SK-N-SH (cell line): ENCODE results near the gene ATAD3B. TPM values are rescaled to one million over a fixed set of nuclear protein-coding genes. Genes with fewer than 3 reads are reported as not detected.
"Not testable (repeated sequence)": the region's sequence is repeated elsewhere in the genome, so short reads cannot be mapped to it uniquely, and the experiment has no call there.

Experiments used
- CTCF ChIA-PET: fragments of 300-600, 350-600 bp; formaldehyde crosslinking; extraction: SDS; loops from one replicate; lab custom pipeline; 2021; lab: Yijun Ruan, JAX
- POLR2A ChIA-PET: fragments of 350-600 bp; sonication (Branson Sonifier 250); formaldehyde crosslinking; extraction: SDS; loops from one replicate; lab custom pipeline; 2020; ENCODE audit warnings: antibody characterized with exemption, inconsistent platforms; lab: Yijun Ruan, JAX
- DNase-seq: peaks from one replicate; pipeline ENCODE4 v3.0.0; 2012
- H2AFZ ChIP-seq: fragments of 200-600 bp; sonication (generic); 2 replicates; pipeline ENCODE4 v1.8.1; 2016; ENCODE audit warnings: antibody characterized with exemption, mild to moderate bottlenecking, low read depth
- H3F3A ChIP-seq: fragments of 200-600 bp; sonication (generic); replicated peaks from 2 replicates; pipeline ENCODE3; 2016; ENCODE audit warnings: antibody characterized with exemption, mild to moderate bottlenecking; ENCODE audit not compliant: insufficient read depth
- H3K27ac ChIP-seq, 2 experiments: fragments of 200-500 bp in 1 of 2; fragments of 200-600 bp in 1 of 2; sonication (Bioruptor generic) in 1 of 2; sonication (generic), shearing (Covaris generic) in 1 of 2; 2 replicates each; pipeline versions ENCODE4 v1.5.1 to v1.6.1; 2014 to 2016; ENCODE audit warnings: low read depth in 2 of 2, inconsistent platforms in 1 of 2, low read length in 1 of 2, mild to moderate bottlenecking in 1 of 2, mixed read lengths in 1 of 2
- H3K27me3 ChIP-seq: fragments of 200-600 bp; sonication (generic), shearing (Covaris generic); 2 replicates; pipeline ENCODE4 v1.6.1; 2016; ENCODE audit warnings: mixed run types; ENCODE audit not compliant: insufficient read depth
- H3K36me3 ChIP-seq, 2 experiments: fragments of 200-500 bp in 1 of 2; fragments of 200-600 bp in 1 of 2; sonication (Bioruptor generic) in 1 of 2; sonication (generic) in 1 of 2; replicated peaks in 1 of 2; 2 replicates each; pipeline versions ENCODE3 to v1.5.1; 2014 to 2016; ENCODE audit warnings: low read length in 1 of 2, mild to moderate bottlenecking in 1 of 2; ENCODE audit not compliant: insufficient read depth in 2 of 2, control insufficient read depth in 1 of 2
- H3K4me1 ChIP-seq, 2 experiments: fragments of 200-500 bp in 1 of 2; fragments of 200-600 bp in 1 of 2; sonication (Bioruptor generic) in 1 of 2; sonication (generic), shearing (Covaris generic) in 1 of 2; 2 replicates each; pipeline versions ENCODE4 v1.5.1 to v1.6.1; 2014 to 2016; ENCODE audit warnings: low read depth in 1 of 2, low read length in 1 of 2, mixed run types in 1 of 2; ENCODE audit not compliant: insufficient read depth in 2 of 2, control insufficient read depth in 1 of 2
- H3K4me2 ChIP-seq: fragments of 200-600 bp; sonication (generic), shearing (Covaris generic); 2 replicates; pipeline ENCODE4 v1.6.1; 2017; ENCODE audit warnings: mixed run types
- H3K4me3 ChIP-seq, 2 experiments: fragments of 200-500 bp in 1 of 2; fragments of 200-600 bp in 1 of 2; sonication (Bioruptor generic) in 1 of 2; sonication (generic), shearing (Covaris generic) in 1 of 2; 2 replicates each; pipeline versions ENCODE4 v1.5.1 to v1.8.1; 2014 to 2016; ENCODE audit warnings: low read depth in 2 of 2, inconsistent platforms in 1 of 2, low read length in 1 of 2, mild to moderate bottlenecking in 1 of 2, mixed read lengths in 1 of 2, moderate library complexity in 1 of 2
- H3K79me2 ChIP-seq: fragments of 200-600 bp; sonication (generic); 2 replicates; pipeline ENCODE4 v1.8.1; 2017; ENCODE audit warnings: mild to moderate bottlenecking; ENCODE audit not compliant: insufficient read depth
- H3K9ac ChIP-seq: fragments of 200-600 bp; sonication (generic); 2 replicates; pipeline ENCODE4 v1.6.1; 2017; ENCODE audit warnings: mixed run types
- H3K9me2 ChIP-seq: fragments of 200-600 bp; sonication (generic); 2 replicates; pipeline ENCODE4 v1.6.1; 2017; ENCODE audit warnings: mixed run types
- H3K9me3 ChIP-seq: fragments of 200-600 bp; sonication (generic); 2 replicates; pipeline ENCODE4 v1.6.1; 2017; ENCODE audit warnings: mixed run types, mild to moderate bottlenecking, moderate library complexity
- H4K20me1 ChIP-seq: fragments of 200-600 bp; sonication (generic); 2 replicates; pipeline ENCODE4 v1.6.1; 2017; ENCODE audit warnings: mild to moderate bottlenecking, mixed run types; ENCODE audit not compliant: insufficient read depth
- FOXJ3 ChIP-seq: sonication (generic); formaldehyde crosslinking; IDR thresholded peaks from 2 replicates; pipeline ENCODE4 v1.5.1; 2020; ENCODE audit warnings: mild to moderate bottlenecking, missing genetic modification reagents
- MAX ChIP-seq: IDR thresholded peaks from 2 replicates; pipeline ENCODE4 v1.4.0; 2012; ENCODE audit warnings: low read depth
- POLR2AphosphoS5 ChIP-seq: IDR thresholded peaks from 2 replicates; pipeline ENCODE4 v1.6.1; 2012; ENCODE audit warnings: low read depth, low read length
- RAD21 ChIP-seq: IDR thresholded peaks from 2 replicates; pipeline ENCODE4 v1.6.1; 2012; ENCODE audit warnings: mild to moderate bottlenecking, low read length
- RCOR1 ChIP-seq: fragments of 150-350 bp; IDR thresholded peaks from 2 replicates; pipeline ENCODE4 v1.6.1; 2017; ENCODE audit warnings: antibody characterized with exemption, low read length
- REST ChIP-seq: IDR thresholded peaks from 2 replicates; pipeline ENCODE4 v1.6.1; 2012; ENCODE audit warnings: mild to moderate bottlenecking, low read depth, low read length, moderate library complexity
- TAF1 ChIP-seq: IDR thresholded peaks from 2 replicates; pipeline ENCODE4 v1.6.1; 2012; ENCODE audit warnings: low read depth, mild to moderate bottlenecking, low read length, moderate library complexity, borderline replicate concordance
- WGBS: methylation state at CpG from one replicate; pipeline ENCODE4 v1.1.6; 2017; ENCODE audit warnings: low lambda C conversion rate; 5-methylcytosine and 5-hydroxymethylcytosine counted together
- polyA plus RNA-seq, 3 experiments: library from polyadenylated mRNA; depleted of rRNA; stranded (reverse); fragments of >200 nt; gene quantifications; 2 replicates each; pipeline ENCODE4 v1.2.3, GENCODE V29; 2012
- TF ChIP-seq, protein P1 (sequence below): IDR thresholded peaks from 2 replicates; pipeline ENCODE4 v1.4.0; 2012; ENCODE audit warnings: low read depth, borderline replicate concordance
- TF ChIP-seq, protein P2 (sequence below): fragments of 200-600 bp; sonication (generic); IDR thresholded peaks from 2 replicates; pipeline ENCODE4 v1.6.1; 2017; ENCODE audit warnings: antibody characterized with exemption, mild to moderate bottlenecking, moderate library complexity
- TF ChIP-seq, protein P3 (sequence below): IDR thresholded peaks from 2 replicates; pipeline ENCODE4 v1.4.0; 2012; ENCODE audit warnings: low read depth, borderline replicate concordance

ATAD3B gene
- polyA plus RNA-seq, 1 of the 3 experiments (the other 2 are of a cell fraction), result 71.6 TPM

DNA sequence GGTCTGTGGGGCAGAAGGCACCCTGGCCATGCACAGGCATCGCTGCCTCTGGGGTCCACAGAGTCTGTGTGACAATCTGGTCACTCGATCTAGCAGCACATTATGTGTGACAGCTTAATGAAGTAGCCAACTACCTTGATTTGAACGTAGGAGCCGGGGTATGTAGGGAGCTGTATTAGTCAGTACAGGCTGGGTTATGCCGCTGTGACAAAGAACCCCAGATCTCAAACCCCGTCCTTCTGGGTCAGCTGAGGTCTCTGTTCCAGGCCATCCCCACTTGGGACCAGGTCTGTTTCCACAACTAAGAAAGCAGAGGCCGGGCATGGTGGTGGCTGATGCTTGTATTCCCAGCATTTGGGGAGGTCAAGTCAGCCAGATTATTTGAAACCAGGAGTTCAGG is 8.3 kb upstream of the ATAD3B start (continued):
- TF ChIP-seq FOXJ3 (CRISPR knock-in tag), result no peak
- no peak for TF ChIP-seq RAD21
- no peak for TF ChIP-seq TAF1

- H3K36me3 ChIP-seq, DNase-seq, H3K27me3 ChIP-seq, H3K9me2 ChIP-seq, H3F3A ChIP-seq, CTCF ChIA-PET, H3K4me3 ChIP-seq, POLR2A ChIA-PET, H3K9ac ChIP-seq, H3K4me1 ChIP-seq, H3K4me2 ChIP-seq, H2AFZ ChIP-seq, H4K20me1 ChIP-seq, H3K27ac ChIP-seq, H3K9me3 ChIP-seq: not testable (repeated sequence)
- H3K79me2 ChIP-seq, result peaks cover 21% of the 10 kb centered on the region
- WGBS, result 71% methylated on average over 3 of the region's 44 CpGs
These were observed 3.2 kb upstream of the ATAD3B start for GRCh38 chr1:1468196-1468985.

- peak overlapping the region; percentile 89 for H3K4me2 ChIP-seq
- peak overlapping the region; percentile 84 for H3K9ac ChIP-seq
- H3K9me2 ChIP-seq, result no peaks in the 10 kb centered on the region
- H2AFZ ChIP-seq, result peak overlapping the region; percentile 88; the same call in 1 of the 2 replicates
- WGBS, result 10% methylated on average over 16 of the region's 16 CpGs
- peaks cover 0 to 5% of the 10 kb centered on the region in 2 experiments; a peak in 1 of 4 replicates for H3K4me1 ChIP-seq
- no peak for TF ChIP-seq REST
- TF ChIP-seq RCOR1, result no peak
- no peak for TF ChIP-seq POLR2AphosphoS5
- no peak for TF ChIP-seq FOXJ3 (CRISPR knock-in tag)
- TF ChIP-seq, protein P1, sequence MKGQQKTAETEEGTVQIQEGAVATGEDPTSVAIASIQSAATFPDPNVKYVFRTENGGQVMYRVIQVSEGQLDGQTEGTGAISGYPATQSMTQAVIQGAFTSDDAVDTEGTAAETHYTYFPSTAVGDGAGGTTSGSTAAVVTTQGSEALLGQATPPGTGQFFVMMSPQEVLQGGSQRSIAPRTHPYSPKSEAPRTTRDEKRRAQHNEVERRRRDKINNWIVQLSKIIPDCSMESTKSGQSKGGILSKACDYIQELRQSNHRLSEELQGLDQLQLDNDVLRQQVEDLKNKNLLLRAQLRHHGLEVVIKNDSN, result no peak
- TF ChIP-seq, protein P2, sequence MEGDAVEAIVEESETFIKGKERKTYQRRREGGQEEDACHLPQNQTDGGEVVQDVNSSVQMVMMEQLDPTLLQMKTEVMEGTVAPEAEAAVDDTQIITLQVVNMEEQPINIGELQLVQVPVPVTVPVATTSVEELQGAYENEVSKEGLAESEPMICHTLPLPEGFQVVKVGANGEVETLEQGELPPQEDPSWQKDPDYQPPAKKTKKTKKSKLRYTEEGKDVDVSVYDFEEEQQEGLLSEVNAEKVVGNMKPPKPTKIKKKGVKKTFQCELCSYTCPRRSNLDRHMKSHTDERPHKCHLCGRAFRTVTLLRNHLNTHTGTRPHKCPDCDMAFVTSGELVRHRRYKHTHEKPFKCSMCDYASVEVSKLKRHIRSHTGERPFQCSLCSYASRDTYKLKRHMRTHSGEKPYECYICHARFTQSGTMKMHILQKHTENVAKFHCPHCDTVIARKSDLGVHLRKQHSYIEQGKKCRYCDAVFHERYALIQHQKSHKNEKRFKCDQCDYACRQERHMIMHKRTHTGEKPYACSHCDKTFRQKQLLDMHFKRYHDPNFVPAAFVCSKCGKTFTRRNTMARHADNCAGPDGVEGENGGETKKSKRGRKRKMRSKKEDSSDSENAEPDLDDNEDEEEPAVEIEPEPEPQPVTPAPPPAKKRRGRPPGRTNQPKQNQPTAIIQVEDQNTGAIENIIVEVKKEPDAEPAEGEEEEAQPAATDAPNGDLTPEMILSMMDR, result no peak
- TF ChIP-seq MAX, result no peak
- TF ChIP-seq, protein P3, sequence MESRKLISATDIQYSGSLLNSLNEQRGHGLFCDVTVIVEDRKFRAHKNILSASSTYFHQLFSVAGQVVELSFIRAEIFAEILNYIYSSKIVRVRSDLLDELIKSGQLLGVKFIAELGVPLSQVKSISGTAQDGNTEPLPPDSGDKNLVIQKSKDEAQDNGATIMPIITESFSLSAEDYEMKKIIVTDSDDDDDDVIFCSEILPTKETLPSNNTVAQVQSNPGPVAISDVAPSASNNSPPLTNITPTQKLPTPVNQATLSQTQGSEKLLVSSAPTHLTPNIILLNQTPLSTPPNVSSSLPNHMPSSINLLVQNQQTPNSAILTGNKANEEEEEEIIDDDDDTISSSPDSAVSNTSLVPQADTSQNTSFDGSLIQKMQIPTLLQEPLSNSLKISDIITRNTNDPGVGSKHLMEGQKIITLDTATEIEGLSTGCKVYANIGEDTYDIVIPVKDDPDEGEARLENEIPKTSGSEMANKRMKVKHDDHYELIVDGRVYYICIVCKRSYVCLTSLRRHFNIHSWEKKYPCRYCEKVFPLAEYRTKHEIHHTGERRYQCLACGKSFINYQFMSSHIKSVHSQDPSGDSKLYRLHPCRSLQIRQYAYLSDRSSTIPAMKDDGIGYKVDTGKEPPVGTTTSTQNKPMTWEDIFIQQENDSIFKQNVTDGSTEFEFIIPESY, result no peak
- H3K79me2 ChIP-seq, result peaks cover 40% of the 10 kb centered on the region
- H4K20me1 ChIP-seq, result peaks cover 19% of the 10 kb centered on the region
- peaks cover 3% of the 10 kb centered on the region for H3F3A ChIP-seq
- no peaks in the 10 kb centered on the region for H3K36me3 ChIP-seq
- peak overlapping the region; percentile 78 to 84 for H3K4me3 ChIP-seq
- ChIA-PET CTCF (no interaction called here), POLR2A (no interaction called here)
- DNase-seq, result no peak
- no peaks in the 10 kb centered on the region for H3K9me3 ChIP-seq
- H3K27me3 ChIP-seq, result no peaks in the 10 kb centered on the region
- H3K27ac ChIP-seq, result peak overlapping the region; percentile 68 to 83
These were observed 758 bp upstream of the ATAD3B start for GRCh38 chr1:1470626-1471388.
